ENCODE data around the gene FRMD3. TPM values are rescaled to one million over a fixed set of nuclear protein-coding genes. Genes with fewer than 3 reads are reported as not detected.

Gene FRMD3
- total RNA-seq, 1 experiment from 2014 or later, result 3.9 TPM

GRCh38 chr9:83401328-83401900 is 136.8 kb downstream of the FRMD3 start:
- no TSS peak for BruUV-seq (replicated peaks)
- Histone ChIP-seq H3K9me3 (ENCODE audit: low read length) (no peaks in the 10 kb centered on the region), H3K4me2 (ENCODE audit: low read length) (no peak overlapping the region), H3K36me3 (ENCODE audit: low read depth, low read length) (no peaks in the 10 kb centered on the region), H3K27ac (ENCODE audit: low read length) (no peak overlapping the region), H3K9ac (ENCODE audit: low read length) (no peak overlapping the region), H2AFZ (ENCODE audit: low read length) (no peak overlapping the region), H3K4me3 (ENCODE audit: low read length) (no peak overlapping the region), H4K20me1 (ENCODE audit: low read length) (no peaks in the 10 kb centered on the region), H3F3A (ENCODE audit: low read length, unreplicated experiment) (no peaks in the 10 kb centered on the region), H3K4me1 (ENCODE audit: insufficient read depth, low read length) (no peaks in the 10 kb centered on the region), H3K9me2 (replicated peaks; ENCODE audit: low read length) (no peaks in the 10 kb centered on the region), H3K79me2 (ENCODE audit: low read length) (no peaks in the 10 kb centered on the region), H3K27me3 (ENCODE audit: low read length) (no peaks in the 10 kb centered on the region)
- POLR2A ChIA-PET (ENCODE audit: unreplicated experiment), result no interaction called here
- CTCF ChIA-PET, result no interaction called here
- ATAC-seq (no peak), DNase-seq (no peak)
- TF ChIP-seq CTCF (conservative IDR thresholded peaks at IDR 0.05; ENCODE audit: low read depth, low read length), result no peak
- no peak for TF ChIP-seq EZH2 (IDR thresholded peaks at IDR 0.05; ENCODE audit: low read length, unreplicated experiment)
- TF ChIP-seq EZH2phosphoT487 (IDR thresholded peaks at IDR 0.05; ENCODE audit: borderline replicate concordance, low read length), result no peak
- intact Hi-C loops (cut with micrococcal nuclease), result no loop called here

DNA sequence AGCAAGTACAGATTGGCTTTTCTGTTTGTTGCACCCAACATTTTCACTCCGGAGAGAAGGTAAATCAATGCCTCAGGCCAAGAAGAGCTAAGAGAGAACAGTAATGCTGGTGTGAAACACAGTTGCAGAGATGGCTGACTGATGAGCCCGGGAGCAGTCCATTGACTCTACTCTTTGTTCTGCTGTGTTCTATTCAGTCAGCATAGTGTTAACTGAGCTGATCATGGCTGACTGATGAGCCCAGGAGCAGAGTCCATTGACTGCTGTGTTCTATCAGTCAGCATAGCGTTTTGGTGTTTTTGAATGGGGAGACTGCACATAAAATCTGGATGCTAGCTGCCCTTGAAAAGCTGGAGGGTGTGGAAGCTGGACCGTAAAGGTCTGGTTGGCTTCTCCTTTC is 141.4 kb downstream of the FRMD3 start:
- no peak overlapping the region for H3K4me2 ChIP-seq (ENCODE audit: low read length)
- no peaks in the 10 kb centered on the region for H3F3A ChIP-seq (ENCODE audit: low read length, unreplicated experiment)
- H2AFZ ChIP-seq (ENCODE audit: low read length), result no peak overlapping the region
- H3K27ac ChIP-seq (ENCODE audit: low read length), result no peak overlapping the region
- intact Hi-C loops (cut with micrococcal nuclease), result no loop called here
- BruUV-seq (replicated peaks), result no TSS peak
- H3K9me3 ChIP-seq (ENCODE audit: low read length), result no peaks in the 10 kb centered on the region
- ChIA-PET CTCF (no interaction called here), POLR2A (ENCODE audit: unreplicated experiment) (no interaction called here)
- ATAC-seq (no peak), DNase-seq (no peak)
- no peaks in the 10 kb centered on the region for H3K79me2 ChIP-seq (ENCODE audit: low read length)
- H3K9me2 ChIP-seq (replicated peaks; ENCODE audit: low read length), result no peaks in the 10 kb centered on the region
- H3K27me3 ChIP-seq (ENCODE audit: low read length), result no peaks in the 10 kb centered on the region
- H3K4me3 ChIP-seq (ENCODE audit: low read length), result no peak overlapping the region
- TF ChIP-seq CTCF (conservative IDR thresholded peaks at IDR 0.05; ENCODE audit: low read depth, low read length) (no peak), EZH2 (IDR thresholded peaks at IDR 0.05; ENCODE audit: low read length, unreplicated experiment) (no peak), EZH2phosphoT487 (IDR thresholded peaks at IDR 0.05; ENCODE audit: borderline replicate concordance, low read length) (no peak)
- no peak overlapping the region for H3K9ac ChIP-seq (ENCODE audit: low read length)
- H3K4me1 ChIP-seq (ENCODE audit: insufficient read depth, low read length), result no peaks in the 10 kb centered on the region
- H4K20me1 ChIP-seq (ENCODE audit: low read length), result no peaks in the 10 kb centered on the region
- H3K36me3 ChIP-seq (ENCODE audit: low read depth, low read length), result no peaks in the 10 kb centered on the region

GRCh38 chr9:83396342-83396741 is 141.9 kb downstream of the FRMD3 start:
- Histone ChIP-seq H3K27me3 (ENCODE audit: low read length) (no peaks in the 10 kb centered on the region), H3K9me3 (ENCODE audit: low read length) (no peaks in the 10 kb centered on the region), H3K4me3 (ENCODE audit: low read length) (no peak overlapping the region), H2AFZ (ENCODE audit: low read length) (no peak overlapping the region), H3K79me2 (ENCODE audit: low read length) (no peaks in the 10 kb centered on the region), H3K4me1 (ENCODE audit: insufficient read depth, low read length) (no peaks in the 10 kb centered on the region), H3K9ac (ENCODE audit: low read length) (no peak overlapping the region), H3K9me2 (replicated peaks; ENCODE audit: low read length) (no peaks in the 10 kb centered on the region), H3K4me2 (ENCODE audit: low read length) (no peak overlapping the region), H3K27ac (ENCODE audit: low read length) (no peak overlapping the region), H4K20me1 (ENCODE audit: low read length) (no peaks in the 10 kb centered on the region), H3F3A (ENCODE audit: low read length, unreplicated experiment) (no peaks in the 10 kb centered on the region), H3K36me3 (ENCODE audit: low read depth, low read length) (no peaks in the 10 kb centered on the region)
- DNase-seq (no peak), ATAC-seq (no peak)
- no peak for TF ChIP-seq EZH2phosphoT487 (IDR thresholded peaks at IDR 0.05; ENCODE audit: borderline replicate concordance, low read length)
- no peak for TF ChIP-seq CTCF (conservative IDR thresholded peaks at IDR 0.05; ENCODE audit: low read depth, low read length)
- no peak for TF ChIP-seq EZH2 (IDR thresholded peaks at IDR 0.05; ENCODE audit: low read length, unreplicated experiment)
- intact Hi-C loops (cut with micrococcal nuclease), result no loop called here
- POLR2A ChIA-PET (ENCODE audit: unreplicated experiment), result no interaction called here
- no TSS peak for BruUV-seq (replicated peaks)
- CTCF ChIA-PET, result no interaction called here
